Skeletal muscle satellite cell (primary cell): ENCODE measurements around the gene CREB5.

ENCODE experiments used
- H3K27me3 ChIP-seq: 2 replicates; pipeline ENCODE4 v1.7.0; 2013; ENCODE audit warnings: low read length; ENCODE audit not compliant: control insufficient read depth, insufficient read depth
- H3K36me3 ChIP-seq: 2 replicates; pipeline ENCODE4 v1.7.0; 2013; ENCODE audit warnings: mild to moderate bottlenecking, control low read depth, low read length; ENCODE audit not compliant: insufficient read depth
- H3K4me1 ChIP-seq: 2 replicates; pipeline ENCODE4 v1.7.0; 2013; ENCODE audit warnings: low read length; ENCODE audit not compliant: control insufficient read depth, insufficient read depth
- H3K4me2 ChIP-seq: 2 replicates; pipeline ENCODE4 v1.7.0; 2013; ENCODE audit warnings: mild to moderate bottlenecking, low read length
- H3K4me3 ChIP-seq: 2 replicates; pipeline ENCODE4 v1.7.0; 2013; ENCODE audit warnings: low read length
- H3K9ac ChIP-seq: 2 replicates; pipeline ENCODE4 v1.7.0; 2013; ENCODE audit warnings: mild to moderate bottlenecking, low read depth, low read length, moderate library complexity
- H3K9me3 ChIP-seq: replicated peaks from 2 replicates; pipeline ENCODE4 v1.7.0; 2013; ENCODE audit warnings: mild to moderate bottlenecking, control low read depth, low read length

The CREB5 gene

GRCh38 chr7:28731092-28731658 lies 318.9 kb downstream of the CREB5 start:
- Histone ChIP-seq H3K4me1 (peaks cover 25% of the 10 kb centered on the region), H3K4me3 (no peak overlapping the region), H3K9me3 (no peaks in the 10 kb centered on the region), H3K27me3 (no peaks in the 10 kb centered on the region), H3K9ac (no peak overlapping the region), H3K4me2 (no peak overlapping the region), H3K36me3 (no peaks in the 10 kb centered on the region)

- Histone ChIP-seq H3K27me3 (no peaks in the 10 kb centered on the region), H3K9ac (peak overlapping the region; percentile 14), H3K4me3 (peak overlapping the region; percentile 34), H3K4me2 (peak overlapping the region; percentile 72), H3K36me3 (no peaks in the 10 kb centered on the region), H3K4me1 (peaks cover 19% of the 10 kb centered on the region), H3K9me3 (no peaks in the 10 kb centered on the region)
Measured at GRCh38 chr7:28732071-28732869, 320.0 kb downstream of the CREB5 start.

GRCh38 chr7:28733035-28733434 lies 320.7 kb downstream of the CREB5 start:
- Histone ChIP-seq H3K27me3 (no peaks in the 10 kb centered on the region), H3K9ac (no peak overlapping the region), H3K4me2 (no peak overlapping the region), H3K36me3 (no peaks in the 10 kb centered on the region), H3K4me3 (no peak overlapping the region), H3K9me3 (no peaks in the 10 kb centered on the region), H3K4me1 (peaks cover 19% of the 10 kb centered on the region)

- Histone ChIP-seq H3K9ac (no peak overlapping the region), H3K27me3 (no peaks in the 10 kb centered on the region), H3K4me3 (no peak overlapping the region), H3K9me3 (no peaks in the 10 kb centered on the region), H3K36me3 (no peaks in the 10 kb centered on the region), H3K4me1 (no peaks in the 10 kb centered on the region), H3K4me2 (no peak overlapping the region)
Measured at GRCh38 chr7:28738412-28738811, 326.1 kb downstream of the CREB5 start.

GRCh38 chr7:28739128-28739527 lies 326.8 kb downstream of the CREB5 start:
- no peaks in the 10 kb centered on the region for H3K9me3 ChIP-seq
- no peaks in the 10 kb centered on the region for H3K36me3 ChIP-seq
- H3K4me1 ChIP-seq: no peaks in the 10 kb centered on the region
- no peaks in the 10 kb centered on the region for H3K27me3 ChIP-seq
- H3K9ac ChIP-seq: no peak overlapping the region
- no peak overlapping the region for H3K4me2 ChIP-seq
- H3K4me3 ChIP-seq: no peak overlapping the region

GRCh38 chr7:28739826-28740225 lies 327.5 kb downstream of the CREB5 start:
- Histone ChIP-seq H3K9me3 (no peaks in the 10 kb centered on the region), H3K9ac (no peak overlapping the region), H3K4me3 (no peak overlapping the region), H3K36me3 (no peaks in the 10 kb centered on the region), H3K4me2 (no peak overlapping the region), H3K27me3 (no peaks in the 10 kb centered on the region), H3K4me1 (no peaks in the 10 kb centered on the region)

GRCh38 chr7:28744951-28745350 lies 332.6 kb downstream of the CREB5 start:
- Histone ChIP-seq H3K9ac (no peak overlapping the region), H3K9me3 (no peaks in the 10 kb centered on the region), H3K4me3 (no peak overlapping the region), H3K4me2 (no peak overlapping the region), H3K36me3 (no peaks in the 10 kb centered on the region), H3K4me1 (peaks cover 2% of the 10 kb centered on the region), H3K27me3 (no peaks in the 10 kb centered on the region)

- Histone ChIP-seq H3K9ac (no peak overlapping the region), H3K36me3 (no peaks in the 10 kb centered on the region), H3K4me2 (no peak overlapping the region), H3K4me1 (peaks cover 2% of the 10 kb centered on the region), H3K4me3 (no peak overlapping the region), H3K27me3 (no peaks in the 10 kb centered on the region), H3K9me3 (no peaks in the 10 kb centered on the region)
Measured at GRCh38 chr7:28745351-28745750, 333.0 kb downstream of the CREB5 start.

GRCh38 chr7:28747404-28747803 lies 335.1 kb downstream of the CREB5 start:
- Histone ChIP-seq H3K4me3 (no peak overlapping the region), H3K4me1 (peaks cover 2% of the 10 kb centered on the region), H3K36me3 (no peaks in the 10 kb centered on the region), H3K27me3 (no peaks in the 10 kb centered on the region), H3K9me3 (no peaks in the 10 kb centered on the region), H3K9ac (no peak overlapping the region), H3K4me2 (no peak overlapping the region)

- H3K36me3 ChIP-seq: no peaks in the 10 kb centered on the region
- no peaks in the 10 kb centered on the region for H3K27me3 ChIP-seq
- no peaks in the 10 kb centered on the region for H3K9me3 ChIP-seq
- no peak overlapping the region for H3K4me3 ChIP-seq
- no peak overlapping the region for H3K9ac ChIP-seq
- peaks cover 2% of the 10 kb centered on the region for H3K4me1 ChIP-seq
- H3K4me2 ChIP-seq: no peak overlapping the region
Measured at GRCh38 chr7:28747854-28748253, 335.5 kb downstream of the CREB5 start.

- Histone ChIP-seq H3K9ac (no peak overlapping the region), H3K4me3 (no peak overlapping the region), H3K4me1 (peaks cover 2% of the 10 kb centered on the region), H3K36me3 (no peaks in the 10 kb centered on the region), H3K9me3 (no peaks in the 10 kb centered on the region), H3K27me3 (no peaks in the 10 kb centered on the region), H3K4me2 (no peak overlapping the region)
Measured at GRCh38 chr7:28748346-28748745, 336.0 kb downstream of the CREB5 start.
